ENCODE measurements around the gene ABCD4. TPM values are rescaled to one million over a fixed set of nuclear protein-coding genes. Genes with fewer than 3 reads are reported as not detected.

The ABCD4 gene
- polyA plus RNA-seq, 1 experiment, result 13.3 TPM

- H3K27ac ChIP-seq (ENCODE audit: low read depth, low read length), result no peak overlapping the region
- H3K9me3 ChIP-seq (ENCODE audit: control insufficient read depth, insufficient read depth, low read length), result peaks cover 11% of the 10 kb centered on the region; the same call in 1 of the 2 replicates
- no peak for DNase-seq (ENCODE audit: low read depth, low spot score)
- H3K27me3 ChIP-seq (ENCODE audit: control insufficient read depth, insufficient read depth, low read length), result peaks cover 98% of the 10 kb centered on the region
- POLR2A ChIA-PET, result no interaction called here
- CTCF ChIA-PET, result interaction anchor here (0.7 to 0.8 kb wide), 3 partner anchors 10 to 101 kb away, joined by 3 to 6 read pairs (median 6); no protein-coding TSS in a partner anchor
- no peak overlapping the region for H3K4me3 ChIP-seq (ENCODE audit: low read depth, low read length)
- no peak for TF ChIP-seq CTCF (IDR thresholded peaks at IDR 0.05; ENCODE audit: low read depth, low read length)
Observed at GRCh38 chr14:74242021-74242779, 60.5 kb downstream of the ABCD4 start.

DNA sequence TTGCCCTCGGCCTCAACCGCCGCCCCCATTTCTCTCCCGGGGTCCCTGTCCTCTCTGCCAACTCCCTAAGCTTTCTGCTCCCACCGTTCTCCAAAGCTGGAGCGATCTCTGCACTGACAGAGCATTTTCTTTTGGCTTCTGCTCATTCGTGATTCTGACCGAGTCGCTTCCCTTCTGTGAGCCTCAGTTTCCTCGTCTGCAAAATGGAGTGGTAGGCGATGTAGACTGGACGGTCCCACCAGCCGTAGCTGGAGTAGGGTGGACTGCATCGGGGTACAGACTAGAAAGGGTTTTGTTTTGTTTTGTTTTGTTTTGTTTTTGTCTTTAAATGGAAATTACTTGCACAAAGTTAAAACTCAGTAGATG is 61.1 kb downstream of the ABCD4 start:
- Histone ChIP-seq H3K4me3 (ENCODE audit: low read depth, low read length) (no peak overlapping the region), H3K9me3 (ENCODE audit: control insufficient read depth, insufficient read depth, low read length) (peaks cover 11% of the 10 kb centered on the region; the same call in 1 of the 2 replicates), H3K27ac (ENCODE audit: low read depth, low read length) (no peak overlapping the region), H3K27me3 (ENCODE audit: control insufficient read depth, insufficient read depth, low read length) (peaks cover 92% of the 10 kb centered on the region)
- ChIA-PET POLR2A (no interaction called here), CTCF (interaction anchor here (0.7 kb wide), 1 partner anchor 15 kb away, joined by 6 read pairs; no protein-coding TSS in a partner anchor)
- no peak for TF ChIP-seq CTCF (IDR thresholded peaks at IDR 0.05; ENCODE audit: low read depth, low read length)
- no peak for DNase-seq (ENCODE audit: low read depth, low spot score)

DNA sequence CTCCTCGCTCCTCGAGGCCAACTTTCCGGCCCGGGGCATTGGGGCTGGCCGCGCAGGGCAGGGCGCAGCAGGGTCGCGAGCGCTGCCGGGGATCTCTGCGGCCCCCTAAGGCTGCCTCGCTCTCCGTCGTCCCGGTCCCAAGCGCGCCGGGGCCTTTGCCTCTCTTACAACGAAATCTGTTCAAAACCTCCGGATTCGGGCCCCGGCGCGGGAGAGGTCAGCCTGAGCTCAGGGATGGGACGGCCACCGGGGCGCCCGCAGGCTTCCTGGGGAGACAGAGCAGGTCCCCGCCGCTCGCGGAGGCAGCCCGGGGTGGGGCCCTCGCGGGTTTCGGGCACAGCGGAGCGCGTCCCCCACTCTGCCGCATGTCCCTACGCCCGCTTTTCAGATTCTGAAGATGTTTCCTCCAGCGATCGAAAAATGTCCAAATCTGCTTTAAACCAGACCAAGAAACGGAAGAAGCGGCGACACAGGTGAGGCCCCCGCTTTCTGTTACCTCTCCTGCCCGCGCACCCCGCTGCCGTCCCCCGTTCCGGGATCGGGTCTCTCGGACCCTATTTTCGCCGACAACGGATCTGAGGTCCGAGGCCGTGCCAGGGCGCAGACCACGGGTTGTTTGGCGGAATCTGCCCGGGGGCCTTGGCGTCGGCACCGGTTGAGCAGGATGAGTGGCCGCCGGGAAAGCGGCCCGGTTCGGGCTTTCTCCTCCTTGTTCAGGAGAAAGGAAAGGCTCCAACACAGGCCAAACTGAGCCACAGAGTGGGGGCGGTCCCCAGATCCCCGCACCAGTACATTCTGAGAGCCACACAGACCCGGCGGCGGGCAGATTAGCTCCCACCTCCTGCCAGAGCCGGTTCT is 61.7 kb downstream of the ABCD4 start:
- no peak for DNase-seq (ENCODE audit: low read depth, low spot score)
- Histone ChIP-seq H3K27me3 (ENCODE audit: control insufficient read depth, insufficient read depth, low read length) (peaks cover 86% of the 10 kb centered on the region), H3K4me3 (ENCODE audit: low read depth, low read length) (no peak overlapping the region), H3K9me3 (ENCODE audit: control insufficient read depth, insufficient read depth, low read length) (peaks cover 11% of the 10 kb centered on the region; the same call in 1 of the 2 replicates), H3K27ac (ENCODE audit: low read depth, low read length) (no peak overlapping the region)
- TF ChIP-seq CTCF (IDR thresholded peaks at IDR 0.05; ENCODE audit: low read depth, low read length), result no peak
- ChIA-PET POLR2A (no interaction called here), CTCF (interaction anchor here (1.2 to 2.0 kb wide), 2 partner anchors 11 to 24 kb away, joined by 3 to 6 read pairs; no protein-coding TSS in a partner anchor)

DNA sequence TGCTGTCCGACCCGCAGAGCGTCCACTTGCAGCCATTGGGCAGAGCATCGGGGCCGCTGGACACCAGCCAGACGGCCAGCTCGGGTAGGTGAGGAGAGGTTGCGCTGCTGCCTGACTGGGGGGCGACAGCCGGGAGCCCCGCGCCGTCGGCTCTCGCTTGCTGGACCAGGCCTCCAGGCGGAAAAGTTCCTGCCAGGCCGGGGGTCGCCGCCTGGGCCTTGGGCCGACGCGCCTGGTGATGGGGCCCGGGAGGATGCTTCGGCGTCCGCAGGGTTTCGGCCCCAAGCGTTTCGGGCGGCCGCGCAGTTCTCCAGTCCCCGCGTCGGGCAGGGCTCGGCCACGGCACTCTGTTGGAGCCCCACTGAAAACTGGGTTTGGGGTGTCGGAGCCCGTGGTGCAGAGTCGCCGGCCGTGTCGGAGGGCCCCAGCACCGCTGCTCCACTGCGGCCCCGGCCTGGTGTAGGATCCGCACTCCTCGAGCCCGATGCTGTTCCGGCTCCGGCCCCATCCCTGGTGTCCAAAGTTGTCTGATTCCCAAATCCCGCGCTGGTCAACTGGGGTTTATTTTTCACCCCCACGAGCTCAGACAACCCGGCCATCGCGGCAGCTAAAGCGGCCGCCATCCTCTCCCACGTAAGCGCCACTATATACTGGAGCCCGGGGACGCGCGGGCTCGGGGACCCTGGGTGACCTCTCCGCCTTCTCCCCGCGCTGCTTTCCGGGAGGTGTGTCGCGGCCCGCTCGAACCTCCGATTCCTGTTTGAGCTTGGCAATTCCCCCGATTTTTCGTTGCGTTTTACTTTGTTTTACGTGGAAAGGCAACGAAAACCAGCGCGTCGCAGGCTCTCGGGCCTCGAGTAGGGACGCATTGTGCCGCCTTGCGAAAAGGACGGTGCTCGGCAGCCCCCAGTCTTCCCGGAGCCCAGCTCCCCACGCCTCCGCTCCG is 62.6 kb downstream of the ABCD4 start:
- H3K27ac ChIP-seq (ENCODE audit: low read depth, low read length), result no peak overlapping the region
- DNase-seq (ENCODE audit: low read depth, low spot score), result no peak
- H3K9me3 ChIP-seq (ENCODE audit: control insufficient read depth, insufficient read depth, low read length), result peaks cover 11% of the 10 kb centered on the region; the same call in 1 of the 2 replicates
- POLR2A ChIA-PET, result no interaction called here
- CTCF ChIA-PET, result interaction anchor here (1.2 to 2.0 kb wide), 2 partner anchors 12 to 23 kb away, joined by 3 to 6 read pairs; no protein-coding TSS in a partner anchor
- H3K4me3 ChIP-seq (ENCODE audit: low read depth, low read length), result no peak overlapping the region
- H3K27me3 ChIP-seq (ENCODE audit: control insufficient read depth, insufficient read depth, low read length), result peaks cover 81% of the 10 kb centered on the region
- no peak for TF ChIP-seq CTCF (IDR thresholded peaks at IDR 0.05; ENCODE audit: low read depth, low read length)
